ENCODE data around the gene GCNA.
"Not testable (repeated sequence)": the region's sequence is repeated elsewhere in the genome, so short reads cannot be mapped to it uniquely, and the experiment has no call there.

- TF ChIP-seq, protein P1, sequence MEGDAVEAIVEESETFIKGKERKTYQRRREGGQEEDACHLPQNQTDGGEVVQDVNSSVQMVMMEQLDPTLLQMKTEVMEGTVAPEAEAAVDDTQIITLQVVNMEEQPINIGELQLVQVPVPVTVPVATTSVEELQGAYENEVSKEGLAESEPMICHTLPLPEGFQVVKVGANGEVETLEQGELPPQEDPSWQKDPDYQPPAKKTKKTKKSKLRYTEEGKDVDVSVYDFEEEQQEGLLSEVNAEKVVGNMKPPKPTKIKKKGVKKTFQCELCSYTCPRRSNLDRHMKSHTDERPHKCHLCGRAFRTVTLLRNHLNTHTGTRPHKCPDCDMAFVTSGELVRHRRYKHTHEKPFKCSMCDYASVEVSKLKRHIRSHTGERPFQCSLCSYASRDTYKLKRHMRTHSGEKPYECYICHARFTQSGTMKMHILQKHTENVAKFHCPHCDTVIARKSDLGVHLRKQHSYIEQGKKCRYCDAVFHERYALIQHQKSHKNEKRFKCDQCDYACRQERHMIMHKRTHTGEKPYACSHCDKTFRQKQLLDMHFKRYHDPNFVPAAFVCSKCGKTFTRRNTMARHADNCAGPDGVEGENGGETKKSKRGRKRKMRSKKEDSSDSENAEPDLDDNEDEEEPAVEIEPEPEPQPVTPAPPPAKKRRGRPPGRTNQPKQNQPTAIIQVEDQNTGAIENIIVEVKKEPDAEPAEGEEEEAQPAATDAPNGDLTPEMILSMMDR (conservative IDR thresholded peaks at IDR 0.05 in 1 of 2, IDR thresholded peaks at IDR 0.05 in 1 of 2; ENCODE audit: extremely low read depth in 1 of 2, insufficient read depth in 1 of 2, low read depth in 1 of 2, low read length in 2 of 2), result not testable (repeated sequence)
- not testable (repeated sequence) for TF ChIP-seq EZH2 (IDR thresholded peaks at IDR 0.05; ENCODE audit: borderline replicate concordance, low read length)
These were observed 84.4 kb downstream of the GCNA start for GRCh38 chrX:71662654-71663053.
